HAP-1 (cell line): ENCODE results near the gene TSKU.
"Not testable (repeated sequence)": the region's sequence is repeated elsewhere in the genome, so short reads cannot be mapped to it uniquely, and the experiment has no call there.

Experiments used
- DNase-seq, 2 experiments: peaks; one replicate each; pipeline ENCODE4 v3.0.0-alpha.2; 2016 to 2020; ENCODE audit warnings: low spot score in 2 of 2
- H3K27me3 ChIP-seq: fragments of 250-450 bp; sonication (Bioruptor Pico); 2 replicates; pipeline ENCODE4 v1.5.1; 2020; ENCODE audit warnings: low read depth, mild to moderate bottlenecking, moderate library complexity
- H3K36me3 ChIP-seq: fragments of 250-450 bp; sonication (Bioruptor Pico); replicated peaks from 2 replicates; pipeline ENCODE4 v1.5.1; 2020; ENCODE audit warnings: mild to moderate bottlenecking
- H3K4me1 ChIP-seq: fragments of 250-450 bp; sonication (Bioruptor Pico); 2 replicates; pipeline ENCODE4 v1.5.1; 2020; ENCODE audit warnings: mild to moderate bottlenecking
- H3K4me3 ChIP-seq: fragments of 250-450 bp; sonication (Bioruptor Pico); 2 replicates; pipeline ENCODE4 v1.5.1; 2020; ENCODE audit warnings: mild to moderate bottlenecking, moderate library complexity
- H3K9me3 ChIP-seq: fragments of 250-450 bp; sonication (Bioruptor Pico); 2 replicates; pipeline ENCODE4 v1.5.1; 2020; ENCODE audit warnings: mild to moderate bottlenecking, moderate library complexity
- in situ Hi-C: fragments of 300-500 bp; cut with MboI; formaldehyde crosslinking; loops from 3 replicates; pipeline ENCODE4 v1.14.3; 2020; ENCODE audit warnings: low sequenced_read_pairs, inconsistent platforms, mixed read lengths

The TSKU gene, protein sequence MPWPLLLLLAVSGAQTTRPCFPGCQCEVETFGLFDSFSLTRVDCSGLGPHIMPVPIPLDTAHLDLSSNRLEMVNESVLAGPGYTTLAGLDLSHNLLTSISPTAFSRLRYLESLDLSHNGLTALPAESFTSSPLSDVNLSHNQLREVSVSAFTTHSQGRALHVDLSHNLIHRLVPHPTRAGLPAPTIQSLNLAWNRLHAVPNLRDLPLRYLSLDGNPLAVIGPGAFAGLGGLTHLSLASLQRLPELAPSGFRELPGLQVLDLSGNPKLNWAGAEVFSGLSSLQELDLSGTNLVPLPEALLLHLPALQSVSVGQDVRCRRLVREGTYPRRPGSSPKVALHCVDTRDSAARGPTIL

DNA sequence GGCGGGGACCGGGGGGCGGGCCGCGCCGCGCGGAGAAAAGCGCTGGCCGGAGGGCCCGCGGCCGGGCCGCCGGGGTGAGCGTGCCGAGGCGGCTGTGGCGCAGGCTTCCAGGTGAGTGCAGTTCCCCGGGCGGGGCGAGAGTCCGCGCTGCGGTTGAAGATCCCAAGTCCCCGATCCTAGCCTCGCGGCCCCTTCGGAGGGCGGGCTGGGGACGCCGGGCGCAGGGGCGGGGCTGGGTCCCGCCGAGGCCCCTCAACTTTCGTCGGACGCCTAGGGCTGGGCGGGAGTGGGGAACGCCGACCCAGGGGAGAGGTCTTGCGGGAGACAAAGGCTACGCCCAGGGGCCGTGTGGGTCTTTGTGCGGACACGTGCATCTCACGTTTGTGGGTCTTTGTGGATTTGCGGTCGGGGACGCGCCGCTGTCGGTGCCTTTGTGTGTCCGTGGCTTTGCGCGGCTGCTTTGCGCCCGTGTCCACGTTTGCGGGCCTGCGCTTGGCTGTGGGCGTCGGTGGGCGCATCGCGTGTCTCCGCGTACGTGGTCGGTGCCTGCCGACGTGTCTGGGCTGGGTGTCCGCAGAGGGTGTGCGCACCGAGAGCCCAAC, at the start of gene TSKU:
TSKU (plus strand) TSS at position 63 of the 602 bp plus-strand sequence. CDS start 12,261 bp downstream, outside the sequence.
- H3K36me3 ChIP-seq = no peaks in the 10 kb centered on the region; the same call in 1 of the 2 replicates
- no peaks in the 10 kb centered on the region for H3K27me3 ChIP-seq
- no peak for DNase-seq
- H3K4me1 ChIP-seq = peaks cover 15% of the 10 kb centered on the region
- in situ Hi-C loops = no loop called here
- H3K4me3 ChIP-seq = peak within 1 kb of the TSS; percentile 89
- H3K9me3 ChIP-seq = no peaks in the 10 kb centered on the region

GRCh38 chr11:76733906-76734305, 49.2 kb upstream of the TSKU start:
- in situ Hi-C loops = loop anchor here (10.0 kb wide), 1 partner anchor 181 kb away; no protein-coding TSS in a partner anchor
- H3K4me3 ChIP-seq, H3K36me3 ChIP-seq, H3K27me3 ChIP-seq, H3K9me3 ChIP-seq, H3K4me1 ChIP-seq: not testable (repeated sequence)
- DNase-seq = peak; percentile 56 to 71

DNA sequence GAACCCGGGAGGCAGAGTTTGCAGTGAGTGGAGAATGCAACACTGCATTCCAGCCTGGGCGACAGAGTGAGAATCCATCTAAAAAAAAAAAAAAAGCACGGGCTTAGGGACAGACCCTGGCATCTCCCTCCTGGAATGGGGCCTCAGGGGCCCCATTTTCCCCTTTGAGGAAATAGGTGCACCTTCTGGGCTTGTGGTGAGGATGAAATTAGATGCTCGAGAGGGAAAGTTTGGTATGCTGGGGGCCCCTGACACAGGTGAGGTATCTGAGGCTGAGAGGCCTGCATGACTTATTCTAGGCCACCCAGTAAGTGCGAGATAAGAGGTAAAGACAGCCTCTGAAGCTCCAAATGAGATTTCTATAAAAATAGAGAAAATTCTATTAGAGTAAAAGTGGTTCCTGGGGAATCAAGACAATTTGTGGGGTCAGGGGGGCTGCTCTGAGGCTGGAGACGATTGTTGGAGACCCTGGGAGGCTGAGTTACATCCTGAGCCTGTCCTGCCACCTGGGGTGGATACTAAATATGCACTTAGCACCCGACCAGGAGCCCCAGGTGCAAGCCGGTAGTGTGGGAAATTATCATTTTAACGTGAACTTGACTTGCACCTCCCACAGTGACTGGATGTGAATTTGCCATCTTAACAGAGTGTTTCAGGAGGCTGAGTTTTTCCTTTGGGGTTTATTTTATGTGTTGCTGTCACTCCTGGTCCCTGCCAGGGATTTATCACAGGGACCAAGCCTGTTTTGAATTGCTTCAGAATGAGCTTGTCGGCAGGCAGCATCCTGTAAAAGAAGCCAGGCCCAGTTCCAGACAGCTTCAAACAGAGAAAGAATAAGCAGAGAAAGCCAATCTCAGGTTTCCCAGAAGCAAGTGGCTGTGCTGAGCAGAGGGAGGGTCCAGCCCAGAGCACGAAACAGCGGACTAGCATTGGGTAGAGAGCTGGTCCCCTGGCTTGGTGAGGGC, 48.4 kb upstream of the TSKU start:
- H3K4me1 ChIP-seq = no peaks in the 10 kb centered on the region
- H3K4me3 ChIP-seq = no peak overlapping the region
- in situ Hi-C loops = loop anchor here (5.0 to 10.0 kb wide), 2 partner anchors 63 to 180 kb away; no protein-coding TSS in a partner anchor
- no peaks in the 10 kb centered on the region for H3K9me3 ChIP-seq
- DNase-seq = no peak
- H3K36me3 ChIP-seq = no peaks in the 10 kb centered on the region
- H3K27me3 ChIP-seq = no peaks in the 10 kb centered on the region

- no peaks in the 10 kb centered on the region for H3K4me1 ChIP-seq
- no peaks in the 10 kb centered on the region for H3K9me3 ChIP-seq
- no peak overlapping the region for H3K4me3 ChIP-seq
- in situ Hi-C loops = loop anchor here (5.0 to 10.0 kb wide), 2 partner anchors 61 to 179 kb away; no protein-coding TSS in a partner anchor
- H3K36me3 ChIP-seq = no peaks in the 10 kb centered on the region
- DNase-seq = no peak
- no peaks in the 10 kb centered on the region for H3K27me3 ChIP-seq
These were observed 47.3 kb upstream of the TSKU start for GRCh38 chr11:76735841-76736240.

- Histone ChIP-seq H3K9me3 (no peaks in the 10 kb centered on the region), H3K4me3 (no peak overlapping the region), H3K27me3 (no peaks in the 10 kb centered on the region), H3K36me3 (no peaks in the 10 kb centered on the region), H3K4me1 (no peaks in the 10 kb centered on the region)
- in situ Hi-C loops = loop anchor here (5.0 to 10.0 kb wide), 2 partner anchors 61 to 179 kb away; no protein-coding TSS in a partner anchor
- no peak for DNase-seq
These were observed 46.9 kb upstream of the TSKU start for GRCh38 chr11:76736266-76736665.

DNA sequence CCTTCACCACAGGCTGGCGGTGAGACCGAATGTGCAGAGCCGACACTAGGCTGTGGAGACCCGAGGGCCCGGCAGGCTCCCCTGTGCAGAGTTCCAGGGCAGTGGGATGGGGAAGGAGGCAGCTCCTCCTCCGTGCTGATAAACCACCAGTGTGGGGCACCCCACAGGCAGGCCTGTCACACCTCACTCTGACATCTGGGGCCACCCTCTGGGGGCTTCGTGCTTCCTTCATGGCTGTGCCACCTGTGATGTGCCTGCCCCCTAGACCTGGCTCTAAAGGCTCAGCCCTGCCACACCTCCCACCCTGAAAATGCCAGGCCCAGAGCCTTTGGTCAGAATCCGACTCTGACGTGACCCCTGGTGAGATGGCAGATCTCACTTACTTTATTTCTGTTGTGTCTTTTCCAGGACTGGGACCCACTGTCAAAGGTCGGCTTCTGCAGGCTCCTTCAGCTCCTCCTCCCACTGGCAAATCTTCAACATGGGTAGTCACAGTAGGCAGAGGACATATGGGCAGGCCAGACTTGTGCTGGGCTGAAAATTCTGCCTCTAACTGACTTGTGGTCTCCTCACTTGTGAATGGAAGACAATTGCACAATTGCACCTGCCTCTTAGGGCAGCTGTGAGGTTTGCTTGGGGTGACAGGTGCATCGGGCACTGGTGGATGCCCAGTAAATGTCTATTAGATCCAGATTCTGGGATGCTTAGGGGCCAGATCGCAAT, 46.2 kb upstream of the TSKU start:
- in situ Hi-C loops = loop anchor here (5.0 to 10.0 kb wide), 2 partner anchors 60 to 178 kb away; no protein-coding TSS in a partner anchor

GRCh38 chr11:76738618-76739240, 44.4 kb upstream of the TSKU start:
- no peak for DNase-seq
- Histone ChIP-seq H3K27me3 (no peaks in the 10 kb centered on the region), H3K4me3 (no peak overlapping the region), H3K36me3 (no peaks in the 10 kb centered on the region), H3K4me1 (no peaks in the 10 kb centered on the region), H3K9me3 (no peaks in the 10 kb centered on the region)
- in situ Hi-C loops = loop anchor here (5.0 to 10.0 kb wide), 2 partner anchors 59 to 176 kb away; no protein-coding TSS in a partner anchor

More for the DNA sequence above, 46.2 kb upstream of the TSKU start:
- Histone ChIP-seq H3K27me3 (no peaks in the 10 kb centered on the region), H3K36me3 (no peaks in the 10 kb centered on the region), H3K4me1 (no peaks in the 10 kb centered on the region), H3K9me3 (no peaks in the 10 kb centered on the region), H3K4me3 (no peak overlapping the region)
- DNase-seq = no peak

- Histone ChIP-seq H3K27me3 (no peaks in the 10 kb centered on the region), H3K4me1 (no peaks in the 10 kb centered on the region), H3K4me3 (no peak overlapping the region), H3K36me3 (no peaks in the 10 kb centered on the region), H3K9me3 (no peaks in the 10 kb centered on the region)
- in situ Hi-C loops = loop anchor here (5.0 to 10.0 kb wide), 3 partner anchors 58 to 365 kb away; partner anchors contain the start of gene OMP
- DNase-seq = no peak
These were observed 43.4 kb upstream of the TSKU start for GRCh38 chr11:76739798-76740197.

- Histone ChIP-seq H3K4me3 (no peak overlapping the region), H3K4me1 (no peaks in the 10 kb centered on the region), H3K27me3 (no peaks in the 10 kb centered on the region), H3K36me3 (no peaks in the 10 kb centered on the region), H3K9me3 (no peaks in the 10 kb centered on the region)
- DNase-seq = no peak
- in situ Hi-C loops = loop anchor here (10.0 kb wide), 1 partner anchor 364 kb away; the partner anchor contains the start of gene OMP
These were observed 42.4 kb upstream of the TSKU start for GRCh38 chr11:76740772-76741171.

GRCh38 chr11:76742902-76743301, 40.3 kb upstream of the TSKU start:
- Histone ChIP-seq H3K4me3 (no peak overlapping the region), H3K36me3 (no peaks in the 10 kb centered on the region), H3K9me3 (no peaks in the 10 kb centered on the region), H3K4me1 (no peaks in the 10 kb centered on the region), H3K27me3 (no peaks in the 10 kb centered on the region)
- DNase-seq = no peak
- in situ Hi-C loops = loop anchor here (10.0 kb wide), 1 partner anchor 362 kb away; the partner anchor contains the start of gene OMP

GRCh38 chr11:76744186-76745043, 38.7 kb upstream of the TSKU start:
- H3K4me1 ChIP-seq = no peaks in the 10 kb centered on the region
- DNase-seq = no peak
- H3K27me3 ChIP-seq = no peaks in the 10 kb centered on the region
- H3K36me3 ChIP-seq = no peaks in the 10 kb centered on the region
- no peak overlapping the region for H3K4me3 ChIP-seq
- in situ Hi-C loops = loop anchor here (10.0 kb wide), 1 partner anchor 360 kb away; the partner anchor contains the start of gene OMP
- H3K9me3 ChIP-seq = no peaks in the 10 kb centered on the region

DNA sequence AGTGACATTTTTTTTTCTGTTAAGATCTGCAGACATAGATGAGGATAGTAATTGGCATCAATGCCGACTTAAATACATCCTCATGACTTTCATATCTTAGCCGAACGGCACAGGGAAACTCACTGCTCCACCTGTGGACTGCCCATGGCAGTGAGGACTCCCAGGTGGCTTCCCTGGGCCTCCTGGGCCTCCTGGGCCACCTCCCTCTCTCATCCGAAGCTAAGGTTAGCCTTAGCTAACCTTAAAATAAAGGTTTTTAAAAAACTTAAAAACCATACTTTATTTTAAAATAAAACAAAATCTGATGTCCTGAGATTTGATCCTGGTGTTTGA, 38.1 kb upstream of the TSKU start:
- Histone ChIP-seq H3K9me3 (no peaks in the 10 kb centered on the region), H3K4me3 (no peak overlapping the region), H3K36me3 (no peaks in the 10 kb centered on the region), H3K4me1 (no peaks in the 10 kb centered on the region), H3K27me3 (no peaks in the 10 kb centered on the region)
- no peak for DNase-seq
- in situ Hi-C loops = loop anchor here (10.0 kb wide), 1 partner anchor 360 kb away; the partner anchor contains the start of gene OMP
